Stimulated activated CD4-positive, alpha-beta T cell treated with anti-CD3 and anti-CD28 coated beads, TNF-alpha, amount 100 ng/mL, for 4 hours (primary cell): ENCODE measurements around the gene ZFP64.
"Not testable (repeated sequence)": the region's sequence is repeated elsewhere in the genome, so short reads cannot be mapped to it uniquely, and the experiment has no call there.

ENCODE experiments used
- DNase-seq, 3 experiments: peaks; one replicate each; pipeline ENCODE4 v3.0.0-alpha.2; 2020; ENCODE audit warnings: low read depth in 3 of 3

The ZFP64 gene

GRCh38 chr20:52204136-52204535 lies 12.6 kb upstream of the ZFP64 start:
- DNase-seq: no peak

GRCh38 chr20:52201395-52201794 lies 9.8 kb upstream of the ZFP64 start:
- no peak for DNase-seq

GRCh38 chr20:52200870-52201269 lies 9.3 kb upstream of the ZFP64 start:
- no peak for DNase-seq

GRCh38 chr20:52196845-52197244 lies 5.3 kb upstream of the ZFP64 start:
- DNase-seq: no peak

GRCh38 chr20:52193886-52194545 lies 2.4 kb upstream of the ZFP64 start:
- no peak for DNase-seq

GRCh38 chr20:52193133-52193532 lies 1.6 kb upstream of the ZFP64 start:
- no peak for DNase-seq

GRCh38 chr20:52192719-52193007 lies 1.1 kb upstream of the ZFP64 start:
- not testable (repeated sequence) for DNase-seq

- DNase-seq: peak in 1 of 3 experiments; percentile 43
These were observed 538 bp upstream of the ZFP64 start for GRCh38 chr20:52191916-52192718.

- peak in 2 of 3 experiments; percentile 1 to 5 for DNase-seq
These were observed 995 bp downstream of the ZFP64 start for GRCh38 chr20:52190437-52191131.

GRCh38 chr20:52181766-52182165 lies 9.8 kb downstream of the ZFP64 start:
- no peak for DNase-seq

GRCh38 chr20:52180180-52180840 lies 11.3 kb downstream of the ZFP64 start:
- DNase-seq: no peak

- no peak for DNase-seq
These were observed 12.0 kb downstream of the ZFP64 start for GRCh38 chr20:52179331-52180179.

- DNase-seq: no peak
These were observed 12.9 kb downstream of the ZFP64 start for GRCh38 chr20:52178691-52179090.

- no peak for DNase-seq
These were observed 15.7 kb downstream of the ZFP64 start for GRCh38 chr20:52175840-52176239.

GRCh38 chr20:52172392-52173047 lies 19.1 kb downstream of the ZFP64 start:
- no peak for DNase-seq

- no peak for DNase-seq
These were observed 20.6 kb downstream of the ZFP64 start for GRCh38 chr20:52171025-52171424.

- no peak for DNase-seq
These were observed 23.5 kb downstream of the ZFP64 start for GRCh38 chr20:52168116-52168515.

GRCh38 chr20:52167232-52167840 lies 24.2 kb downstream of the ZFP64 start:
- no peak for DNase-seq

- no peak for DNase-seq
These were observed 25.4 kb downstream of the ZFP64 start for GRCh38 chr20:52166150-52166549.

- DNase-seq: no peak
These were observed 30.9 kb downstream of the ZFP64 start for GRCh38 chr20:52160621-52161204.
